Panc1 (cell line): ENCODE data around the gene CLIP4. TPM values are rescaled to one million over a fixed set of nuclear protein-coding genes. Genes with fewer than 3 reads are reported as not detected.

Experiments used
- ATAC-seq: fragments of 200-7000 bp; cut with Tn5 transposase; 2 replicates; pipeline ENCODE4 v1.9.1; 2020; ENCODE audit warnings: mild to moderate bottlenecking, moderate library complexity
- BruUV-seq: library from RNA; stranded (reverse); fragments of 400-500 nt; replicated peaks from 2 replicates; lab custom pipeline; 2021; lab: Mats Ljungman, UMichigan
- CTCF ChIA-PET: fragments of 300-600 bp; sonication (Branson Sonifier 250); formaldehyde crosslinking; loops from one replicate; lab custom pipeline; 2022; ENCODE audit warnings: antibody characterized with exemption; lab: Charles Lee
- POLR2A ChIA-PET: fragments of 300-600 bp; sonication (Branson Sonifier 250); formaldehyde crosslinking; loops from one replicate; lab custom pipeline; 2022; ENCODE audit warnings: antibody characterized with exemption; lab: Charles Lee
- DNase-seq: peaks from one replicate; pipeline ENCODE4 v3.0.0-alpha.2; 2010; ENCODE audit warnings: low read depth, low spot score
- H3K27ac ChIP-seq: 2 replicates; pipeline ENCODE4 v1.5.1; 2011; ENCODE audit warnings: mild to moderate bottlenecking, low read length, inconsistent platforms
- H3K27me3 ChIP-seq: fragments of 200-500 bp; sonication (Bioruptor generic); 2 replicates; pipeline ENCODE4 v1.6.0; 2014; ENCODE audit warnings: low read length, inconsistent platforms; ENCODE audit not compliant: control insufficient read depth, insufficient read depth
- H3K36me3 ChIP-seq: fragments of 200-500 bp; sonication (Bioruptor generic); 2 replicates; pipeline ENCODE4 v1.5.1; 2014; ENCODE audit warnings: inconsistent platforms, mild to moderate bottlenecking, low read length, moderate library complexity; ENCODE audit not compliant: control insufficient read depth, insufficient read depth
- H3K4me1 ChIP-seq: 2 replicates; pipeline ENCODE4 v1.5.1; 2011; ENCODE audit warnings: inconsistent platforms, mild to moderate bottlenecking, low read length, moderate library complexity; ENCODE audit not compliant: control insufficient read depth, insufficient read depth
- H3K4me3 ChIP-seq, 2 experiments: 2 replicates each; pipeline ENCODE4 v1.5.1; 2011 to 2012; ENCODE audit warnings: low read depth in 2 of 2, low read length in 2 of 2, mild to moderate bottlenecking in 2 of 2, inconsistent platforms in 1 of 2, moderate library complexity in 1 of 2
- H3K9me3 ChIP-seq: fragments of 200-500 bp; sonication (Bioruptor generic); 2 replicates; pipeline ENCODE4 v1.5.1; 2014; ENCODE audit warnings: low read depth, mild to moderate bottlenecking, inconsistent platforms, low read length, moderate library complexity; ENCODE audit not compliant: control insufficient read depth, insufficient read depth
- POLR2AphosphoS5 ChIP-seq: IDR thresholded peaks from 2 replicates; pipeline ENCODE4 v1.6.1; 2012; ENCODE audit warnings: mild to moderate bottlenecking, low read depth, low read length, moderate library complexity
- SIN3A ChIP-seq: IDR thresholded peaks from 2 replicates; pipeline ENCODE4 v1.6.1; 2012; ENCODE audit warnings: low read depth, mild to moderate bottlenecking, low read length, moderate library complexity, borderline replicate concordance; ENCODE audit not compliant: insufficient read depth
- TCF7L2 ChIP-seq: IDR thresholded peaks from 2 replicates; pipeline ENCODE4 v1.6.1; 2011; ENCODE audit warnings: mild to moderate bottlenecking, low read depth, low read length, inconsistent platforms
- in situ Hi-C: cut with HindIII; loops from 2 replicates; pipeline ENCODE4 v1.10.0; 2016; ENCODE audit warnings: low sequenced_read_pairs, low pct_unique_long_range_greater_than_20kb
- intact Hi-C: fragments of 100-400 bp; cut with micrococcal nuclease; formaldehyde crosslinking; loops from one replicate; pipeline ENCODE4 v1.10.0; 2022; ENCODE audit not compliant: unreplicated experiment
- total RNA-seq: library from RNA; stranded (reverse); gene quantifications from one replicate; pipeline ENCODE4 v1.2.1, GENCODE V29; 2021; ENCODE audit not compliant: unreplicated experiment
- TF ChIP-seq, protein P1 (sequence below): fragments of 450-650 bp; IDR thresholded peaks from 2 replicates; pipeline ENCODE4 v1.5.1; 2017; ENCODE audit warnings: mild to moderate bottlenecking
- TF ChIP-seq, protein P2 (sequence below), 2 experiments: IDR thresholded peaks; 2 replicates each; pipeline ENCODE4 v1.6.1; 2011 to 2012; ENCODE audit warnings: low read depth in 2 of 2, control low read depth in 1 of 2, low read length in 1 of 2, mild to moderate bottlenecking in 1 of 2, moderate library complexity in 1 of 2; ENCODE audit not compliant: insufficient read depth in 1 of 2

The CLIP4 gene
- total RNA-seq, 1 experiment from 2014 or later: 43.0 TPM

DNA sequence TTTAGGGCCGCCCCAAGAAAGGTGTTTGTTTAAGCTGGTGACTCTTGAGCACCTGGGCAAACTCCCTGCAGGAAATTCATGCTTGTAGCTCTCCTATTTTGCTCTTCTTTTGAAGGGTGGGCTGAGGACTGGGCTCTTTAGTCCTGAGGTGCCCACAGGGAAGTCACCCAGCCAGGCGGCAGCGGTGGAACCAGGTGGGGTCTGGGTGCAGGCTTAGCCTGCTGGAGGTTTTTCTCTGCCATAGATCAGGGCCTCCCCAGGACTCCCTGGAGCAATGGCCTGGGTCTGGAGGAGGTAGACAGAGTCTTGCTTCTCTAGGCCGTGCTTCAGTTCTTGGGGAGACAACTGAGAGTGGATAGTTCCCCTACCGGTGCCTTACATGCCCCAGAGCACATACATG, 99.9 kb downstream of the CLIP4 start:
- CTCF ChIA-PET: interaction anchor here (0.6 kb wide), 1 partner anchor 197 kb away, joined by 4 read pairs; no protein-coding TSS in a partner anchor
- intact Hi-C loops: no loop called here
- no peaks in the 10 kb centered on the region for H3K27me3 ChIP-seq
- POLR2A ChIA-PET: no interaction called here
- DNase-seq (no peak), ATAC-seq (no peak)
- TF ChIP-seq, protein P1, sequence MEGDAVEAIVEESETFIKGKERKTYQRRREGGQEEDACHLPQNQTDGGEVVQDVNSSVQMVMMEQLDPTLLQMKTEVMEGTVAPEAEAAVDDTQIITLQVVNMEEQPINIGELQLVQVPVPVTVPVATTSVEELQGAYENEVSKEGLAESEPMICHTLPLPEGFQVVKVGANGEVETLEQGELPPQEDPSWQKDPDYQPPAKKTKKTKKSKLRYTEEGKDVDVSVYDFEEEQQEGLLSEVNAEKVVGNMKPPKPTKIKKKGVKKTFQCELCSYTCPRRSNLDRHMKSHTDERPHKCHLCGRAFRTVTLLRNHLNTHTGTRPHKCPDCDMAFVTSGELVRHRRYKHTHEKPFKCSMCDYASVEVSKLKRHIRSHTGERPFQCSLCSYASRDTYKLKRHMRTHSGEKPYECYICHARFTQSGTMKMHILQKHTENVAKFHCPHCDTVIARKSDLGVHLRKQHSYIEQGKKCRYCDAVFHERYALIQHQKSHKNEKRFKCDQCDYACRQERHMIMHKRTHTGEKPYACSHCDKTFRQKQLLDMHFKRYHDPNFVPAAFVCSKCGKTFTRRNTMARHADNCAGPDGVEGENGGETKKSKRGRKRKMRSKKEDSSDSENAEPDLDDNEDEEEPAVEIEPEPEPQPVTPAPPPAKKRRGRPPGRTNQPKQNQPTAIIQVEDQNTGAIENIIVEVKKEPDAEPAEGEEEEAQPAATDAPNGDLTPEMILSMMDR: no peak
- TF ChIP-seq TCF7L2: no peak
- TF ChIP-seq, protein P2, sequence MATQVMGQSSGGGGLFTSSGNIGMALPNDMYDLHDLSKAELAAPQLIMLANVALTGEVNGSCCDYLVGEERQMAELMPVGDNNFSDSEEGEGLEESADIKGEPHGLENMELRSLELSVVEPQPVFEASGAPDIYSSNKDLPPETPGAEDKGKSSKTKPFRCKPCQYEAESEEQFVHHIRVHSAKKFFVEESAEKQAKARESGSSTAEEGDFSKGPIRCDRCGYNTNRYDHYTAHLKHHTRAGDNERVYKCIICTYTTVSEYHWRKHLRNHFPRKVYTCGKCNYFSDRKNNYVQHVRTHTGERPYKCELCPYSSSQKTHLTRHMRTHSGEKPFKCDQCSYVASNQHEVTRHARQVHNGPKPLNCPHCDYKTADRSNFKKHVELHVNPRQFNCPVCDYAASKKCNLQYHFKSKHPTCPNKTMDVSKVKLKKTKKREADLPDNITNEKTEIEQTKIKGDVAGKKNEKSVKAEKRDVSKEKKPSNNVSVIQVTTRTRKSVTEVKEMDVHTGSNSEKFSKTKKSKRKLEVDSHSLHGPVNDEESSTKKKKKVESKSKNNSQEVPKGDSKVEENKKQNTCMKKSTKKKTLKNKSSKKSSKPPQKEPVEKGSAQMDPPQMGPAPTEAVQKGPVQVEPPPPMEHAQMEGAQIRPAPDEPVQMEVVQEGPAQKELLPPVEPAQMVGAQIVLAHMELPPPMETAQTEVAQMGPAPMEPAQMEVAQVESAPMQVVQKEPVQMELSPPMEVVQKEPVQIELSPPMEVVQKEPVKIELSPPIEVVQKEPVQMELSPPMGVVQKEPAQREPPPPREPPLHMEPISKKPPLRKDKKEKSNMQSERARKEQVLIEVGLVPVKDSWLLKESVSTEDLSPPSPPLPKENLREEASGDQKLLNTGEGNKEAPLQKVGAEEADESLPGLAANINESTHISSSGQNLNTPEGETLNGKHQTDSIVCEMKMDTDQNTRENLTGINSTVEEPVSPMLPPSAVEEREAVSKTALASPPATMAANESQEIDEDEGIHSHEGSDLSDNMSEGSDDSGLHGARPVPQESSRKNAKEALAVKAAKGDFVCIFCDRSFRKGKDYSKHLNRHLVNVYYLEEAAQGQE (IDR thresholded peaks at IDR 0.05; ENCODE audit: insufficient read depth in 1 of 2, low read depth in 2 of 2, low read length in 1 of 2): no peak
- no peak for TF ChIP-seq POLR2AphosphoS5
- TF ChIP-seq SIN3A: no peak
- no peaks in the 10 kb centered on the region for H3K36me3 ChIP-seq
- H3K4me3 ChIP-seq: no peak overlapping the region
- no peaks in the 10 kb centered on the region for H3K4me1 ChIP-seq
- H3K9me3 ChIP-seq: no peaks in the 10 kb centered on the region
- no TSS peak for BruUV-seq
- H3K27ac ChIP-seq: no peak overlapping the region
- in situ Hi-C loops: no loop called here

DNA sequence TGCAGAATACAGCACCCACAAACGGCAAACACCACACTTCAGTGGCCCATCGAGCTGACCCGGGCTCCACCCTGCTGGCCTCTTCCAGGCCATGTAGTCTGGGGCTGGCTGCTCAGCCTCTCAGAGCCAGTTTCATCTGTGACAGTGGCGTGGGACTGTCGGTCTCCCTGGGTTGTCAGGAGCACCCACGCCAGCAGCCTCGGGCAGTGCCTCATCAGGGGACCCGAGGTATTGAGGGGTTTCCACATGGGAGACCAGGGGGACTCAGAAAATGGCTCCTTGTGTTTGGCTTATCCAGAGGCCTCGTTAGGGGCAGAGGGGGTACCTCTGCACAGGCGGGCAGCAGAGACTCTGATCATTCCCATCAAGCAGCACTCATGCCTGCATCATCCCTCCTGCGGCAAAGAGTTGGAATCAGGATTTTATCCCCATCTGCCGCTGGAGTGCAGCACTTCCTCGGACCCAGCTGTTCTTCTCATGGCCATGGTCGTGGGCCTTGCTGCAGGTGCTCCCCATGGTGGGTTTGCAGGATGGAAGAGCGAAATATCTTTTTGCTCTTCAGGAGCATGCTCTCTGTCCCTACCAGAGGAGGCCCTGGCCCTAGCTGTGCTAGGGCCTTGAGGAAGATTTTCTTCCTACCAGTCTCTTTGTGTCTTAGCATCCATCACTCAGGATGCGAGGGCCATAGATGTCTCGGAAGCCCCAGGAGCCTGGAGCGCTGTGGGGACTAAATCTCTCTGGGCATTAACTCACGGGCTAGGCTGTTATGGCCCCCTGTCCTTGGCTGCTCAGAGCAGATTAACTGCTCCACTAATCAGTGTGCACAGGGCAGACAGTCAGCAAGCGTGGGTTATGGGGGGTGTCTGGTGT, 100.8 kb downstream of the CLIP4 start:
- H3K4me1 ChIP-seq: no peaks in the 10 kb centered on the region
- ChIA-PET CTCF (no interaction called here), POLR2A (no interaction called here)
- DNase-seq: no peak
- no peaks in the 10 kb centered on the region for H3K36me3 ChIP-seq
- BruUV-seq: no TSS peak
- no peaks in the 10 kb centered on the region for H3K9me3 ChIP-seq
- in situ Hi-C loops (no loop called here), intact Hi-C loops (no loop called here)
- TF ChIP-seq TCF7L2 (no peak), POLR2AphosphoS5 (no peak), SIN3A (no peak)
- TF ChIP-seq, protein P2 (IDR thresholded peaks at IDR 0.05; ENCODE audit: insufficient read depth in 1 of 2, low read depth in 2 of 2, low read length in 1 of 2): no peak
- TF ChIP-seq, protein P1: no peak
- no peak overlapping the region for H3K4me3 ChIP-seq
- no peak overlapping the region for H3K27ac ChIP-seq
- ATAC-seq: 0 out of 2 replicates have a peak, but pooled peaks have one; percentile 19
- no peaks in the 10 kb centered on the region for H3K27me3 ChIP-seq
